Measurements from ENCODE around the gene EML1. TPM values are rescaled to one million over a fixed set of nuclear protein-coding genes. Genes with fewer than 3 reads are reported as not detected.

EML1 gene
- total RNA-seq, 2 donors from 2014 or later, result 55.1 to 66.5 TPM

DNA sequence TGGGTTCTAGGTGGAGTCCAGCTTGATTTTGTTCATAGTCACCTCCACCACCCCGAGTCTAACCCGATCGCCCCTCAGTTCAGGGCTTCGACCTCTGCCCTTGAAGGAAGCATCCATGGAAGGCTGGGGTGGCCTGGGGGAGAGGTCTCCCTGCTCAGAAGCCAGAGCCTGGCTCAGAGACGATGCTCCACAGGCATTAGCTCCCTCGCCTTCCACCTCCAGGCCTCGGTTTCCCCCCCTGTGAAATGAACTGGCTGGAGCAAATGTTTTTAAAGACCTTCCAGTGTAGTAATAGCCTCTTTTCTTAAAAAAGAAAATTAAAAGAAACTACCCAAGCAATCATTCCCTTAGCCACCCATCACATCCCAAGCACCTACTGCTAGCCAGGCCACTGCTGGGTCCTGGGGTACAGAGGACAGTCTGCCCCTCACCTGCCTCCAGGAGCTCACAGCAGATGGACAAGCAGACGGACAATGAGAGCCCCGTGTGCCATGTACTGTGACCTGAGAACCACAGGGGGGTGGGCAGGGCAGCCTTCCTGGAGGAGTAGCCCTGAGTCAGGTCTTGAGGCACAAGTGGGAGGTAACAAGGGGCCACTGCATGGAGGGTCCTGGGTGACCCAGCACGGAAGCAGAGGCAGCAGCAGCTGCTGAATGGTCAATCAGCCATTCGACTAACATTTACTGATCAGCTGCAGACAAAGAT is 42.3 kb upstream of the EML1 start:
- TF ChIP-seq, protein P1, sequence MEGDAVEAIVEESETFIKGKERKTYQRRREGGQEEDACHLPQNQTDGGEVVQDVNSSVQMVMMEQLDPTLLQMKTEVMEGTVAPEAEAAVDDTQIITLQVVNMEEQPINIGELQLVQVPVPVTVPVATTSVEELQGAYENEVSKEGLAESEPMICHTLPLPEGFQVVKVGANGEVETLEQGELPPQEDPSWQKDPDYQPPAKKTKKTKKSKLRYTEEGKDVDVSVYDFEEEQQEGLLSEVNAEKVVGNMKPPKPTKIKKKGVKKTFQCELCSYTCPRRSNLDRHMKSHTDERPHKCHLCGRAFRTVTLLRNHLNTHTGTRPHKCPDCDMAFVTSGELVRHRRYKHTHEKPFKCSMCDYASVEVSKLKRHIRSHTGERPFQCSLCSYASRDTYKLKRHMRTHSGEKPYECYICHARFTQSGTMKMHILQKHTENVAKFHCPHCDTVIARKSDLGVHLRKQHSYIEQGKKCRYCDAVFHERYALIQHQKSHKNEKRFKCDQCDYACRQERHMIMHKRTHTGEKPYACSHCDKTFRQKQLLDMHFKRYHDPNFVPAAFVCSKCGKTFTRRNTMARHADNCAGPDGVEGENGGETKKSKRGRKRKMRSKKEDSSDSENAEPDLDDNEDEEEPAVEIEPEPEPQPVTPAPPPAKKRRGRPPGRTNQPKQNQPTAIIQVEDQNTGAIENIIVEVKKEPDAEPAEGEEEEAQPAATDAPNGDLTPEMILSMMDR (IDR thresholded peaks at IDR 0.05), result no peak
- H3K36me3 ChIP-seq, result no peaks in the 10 kb centered on the region
- H3K27ac ChIP-seq, result no peak overlapping the region
- H3K27me3 ChIP-seq (replicated peaks; ENCODE audit: insufficient read depth), result no peaks in the 10 kb centered on the region
- ATAC-seq (ENCODE audit: insufficient number of reproducible peaks, low FRiP score, low read depth) (no peak), DNase-seq (ENCODE audit: low spot score) (no peak)
- H3K9me3 ChIP-seq, result no peaks in the 10 kb centered on the region
- no peak overlapping the region for H3K4me3 ChIP-seq
- peaks cover 47 to 69% of the 10 kb centered on the region in 2 donors for H3K4me1 ChIP-seq (ENCODE audit: control insufficient read depth in 1 of 2, low read depth in 2 of 2)

DNA sequence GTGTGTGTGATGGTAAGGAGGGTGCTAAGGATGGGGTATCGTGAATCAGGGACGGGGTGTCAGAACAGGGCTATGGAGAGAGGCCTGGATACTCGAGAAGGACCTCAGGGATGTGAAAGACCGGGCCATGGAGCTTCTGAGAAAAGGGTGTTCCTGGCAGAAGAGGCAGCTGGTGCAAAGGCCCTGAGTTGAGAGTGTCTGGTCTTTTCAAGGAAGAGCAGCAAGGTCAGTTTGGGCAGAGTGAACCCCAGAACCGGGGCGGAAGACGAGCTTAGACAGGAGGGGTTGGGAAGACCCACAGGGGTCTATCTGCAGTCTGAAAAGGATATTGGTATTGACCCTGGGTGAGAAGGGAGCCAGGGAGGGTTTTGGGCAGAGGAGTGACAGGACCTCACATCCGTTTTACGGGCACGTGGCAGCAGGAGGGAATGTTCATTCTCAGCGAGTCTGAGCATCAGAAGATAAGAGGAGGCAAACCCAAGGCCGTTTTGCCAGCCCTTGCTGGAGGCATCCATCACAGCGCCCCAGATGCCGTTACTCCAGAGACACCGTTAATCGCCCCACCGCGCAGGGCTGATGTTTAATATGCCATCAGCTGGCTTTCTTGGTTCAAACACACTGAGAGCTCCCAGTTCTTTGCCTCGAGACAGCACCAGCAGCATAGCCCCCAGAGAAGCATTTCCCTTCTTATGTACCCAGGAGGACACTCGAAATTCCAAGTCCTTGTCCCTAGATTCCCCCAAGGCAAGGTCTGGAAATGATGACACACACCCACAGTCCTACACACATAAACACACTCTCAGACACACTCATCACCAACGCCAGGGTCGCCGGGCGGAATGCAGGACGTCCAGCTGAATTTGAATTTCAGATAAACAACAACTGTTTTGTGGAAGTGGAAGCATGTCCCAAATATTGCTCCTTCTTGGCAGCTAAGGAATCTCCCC is 41.4 kb upstream of the EML1 start:
- Histone ChIP-seq H3K27ac (peak overlapping the region; percentile 37 to 73), H3K4me3 (no peak overlapping the region), H3K4me1 (ENCODE audit: control insufficient read depth in 1 of 2, low read depth in 2 of 2) (peaks cover 43 to 69% of the 10 kb centered on the region in 2 donors), H3K9me3 (no peaks in the 10 kb centered on the region), H3K27me3 (replicated peaks; ENCODE audit: insufficient read depth) (no peaks in the 10 kb centered on the region), H3K36me3 (no peaks in the 10 kb centered on the region)
- TF ChIP-seq, protein P1 (IDR thresholded peaks at IDR 0.05), result no peak
- ATAC-seq (ENCODE audit: insufficient number of reproducible peaks, low FRiP score, low read depth), result no peak
- no peak for DNase-seq (ENCODE audit: low spot score)

DNA sequence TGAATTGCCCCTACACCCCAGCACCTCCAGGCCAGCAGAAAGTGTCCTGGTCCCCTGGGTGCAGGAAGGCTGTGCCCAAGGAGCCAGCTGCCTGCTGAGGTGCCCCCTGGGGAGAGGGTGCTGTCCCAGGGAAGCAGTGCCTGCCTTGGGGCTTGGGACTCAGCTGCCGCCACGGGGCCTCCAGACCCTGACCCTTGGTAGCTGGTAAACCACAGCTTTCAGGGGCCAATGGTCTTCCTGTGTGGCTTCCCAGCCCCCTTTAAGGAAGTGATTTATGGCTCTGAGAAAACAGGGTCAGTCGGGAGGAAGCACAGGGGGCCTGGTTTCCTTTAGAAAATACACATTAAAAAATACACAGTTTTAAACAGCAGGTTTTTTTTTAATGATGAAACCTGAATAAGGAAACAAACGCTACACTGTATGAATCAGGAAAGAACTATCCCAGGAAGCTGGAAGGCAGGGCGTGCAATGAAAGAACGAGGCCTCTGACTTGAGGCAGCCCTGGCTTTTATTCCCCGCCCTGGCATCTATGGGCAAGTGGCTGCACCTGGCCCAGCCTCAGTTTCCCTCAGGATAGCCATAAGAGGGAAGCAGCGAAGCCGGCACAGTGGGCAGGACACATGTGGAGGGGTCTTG is 40.6 kb upstream of the EML1 start:
- no peak for ATAC-seq (ENCODE audit: insufficient number of reproducible peaks, low FRiP score, low read depth)
- no peaks in the 10 kb centered on the region for H3K36me3 ChIP-seq
- peaks cover 41 to 68% of the 10 kb centered on the region in 2 donors for H3K4me1 ChIP-seq (ENCODE audit: control insufficient read depth in 1 of 2, low read depth in 2 of 2)
- no peak for DNase-seq (ENCODE audit: low spot score)
- no peaks in the 10 kb centered on the region for H3K9me3 ChIP-seq
- no peak overlapping the region for H3K4me3 ChIP-seq
- H3K27me3 ChIP-seq (replicated peaks; ENCODE audit: insufficient read depth), result no peaks in the 10 kb centered on the region
- TF ChIP-seq, protein P1 (IDR thresholded peaks at IDR 0.05), result no peak
- peak overlapping the region; percentile 37 to 73 for H3K27ac ChIP-seq

DNA sequence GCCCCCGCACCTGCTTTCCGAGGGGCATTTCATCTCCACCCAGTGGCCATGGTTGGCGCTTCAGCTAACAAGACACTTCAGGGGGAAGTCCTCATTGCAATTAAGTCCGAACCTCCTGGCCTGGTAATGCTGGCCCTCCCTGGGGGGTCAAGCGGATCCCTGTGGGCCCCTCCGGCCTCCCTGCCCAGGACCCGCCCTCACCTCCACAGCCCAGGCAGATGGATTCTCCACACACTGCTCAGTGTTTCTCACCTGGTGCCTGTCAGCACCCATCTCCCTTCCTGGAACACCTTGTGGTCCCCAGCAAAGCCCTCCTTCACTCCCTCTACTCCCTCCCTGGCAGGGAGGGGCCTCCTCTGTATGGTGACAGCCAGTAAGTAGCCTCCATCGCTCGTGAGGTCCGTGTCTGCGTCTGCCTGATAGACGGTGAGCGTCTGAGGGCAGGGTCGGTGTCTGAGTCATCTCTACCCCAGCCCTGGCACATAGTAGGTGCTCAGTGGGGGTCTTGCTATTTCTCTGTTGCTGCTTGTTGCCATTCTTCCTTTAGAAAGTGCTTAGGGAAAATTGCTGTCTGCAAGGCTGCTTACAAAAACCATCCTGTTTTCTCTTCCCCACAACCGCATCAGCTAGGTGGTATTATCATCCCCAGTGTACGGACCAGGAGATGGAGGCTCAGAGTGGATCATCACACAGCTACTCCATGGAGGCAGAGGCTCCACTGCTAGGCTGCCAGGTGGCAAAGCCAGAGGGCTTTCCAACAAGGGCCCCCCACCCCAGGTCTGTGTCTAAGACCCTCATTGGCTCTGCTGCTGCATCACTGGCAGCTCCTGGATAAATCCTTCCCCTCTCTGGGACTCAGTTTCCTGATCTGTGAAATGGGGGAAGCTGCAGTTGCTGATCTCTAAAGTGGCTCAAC is 39.7 kb upstream of the EML1 start:
- Histone ChIP-seq H3K36me3 (no peaks in the 10 kb centered on the region), H3K9me3 (no peaks in the 10 kb centered on the region), H3K4me1 (ENCODE audit: control insufficient read depth in 1 of 2, low read depth in 2 of 2) (peaks cover 41 to 75% of the 10 kb centered on the region in 2 donors), H3K27ac (peak overlapping the region; percentile 30 to 76), H3K4me3 (no peak overlapping the region), H3K27me3 (replicated peaks; ENCODE audit: insufficient read depth) (no peaks in the 10 kb centered on the region)
- DNase-seq (ENCODE audit: low spot score) (no peak), ATAC-seq (ENCODE audit: insufficient number of reproducible peaks, low FRiP score, low read depth) (no peak)
- TF ChIP-seq, protein P1 (IDR thresholded peaks at IDR 0.05), result no peak

Measured in thoracic aorta (tissue), 2 donors.